Panc1 (cell line): ENCODE measurements around the gene SMIM12. TPM values are rescaled to one million over a fixed set of nuclear protein-coding genes. Genes with fewer than 3 reads are reported as not detected.
A peak's percentile ranks its signal among the peaks of the same experiment; 100 is the strongest.

Source experiments
- ATAC-seq: fragments of 200-7000 bp; cut with Tn5 transposase; 2 replicates; pipeline ENCODE4 v1.9.1; 2020; ENCODE audit warnings: mild to moderate bottlenecking, moderate library complexity
- BruUV-seq: library from RNA; stranded (reverse); fragments of 400-500 nt; replicated peaks from 2 replicates; lab custom pipeline; 2021; lab: Mats Ljungman, UMichigan
- CTCF ChIA-PET: fragments of 300-600 bp; sonication (Branson Sonifier 250); formaldehyde crosslinking; loops from one replicate; lab custom pipeline; 2022; ENCODE audit warnings: antibody characterized with exemption; lab: Charles Lee
- POLR2A ChIA-PET: fragments of 300-600 bp; sonication (Branson Sonifier 250); formaldehyde crosslinking; loops from one replicate; lab custom pipeline; 2022; ENCODE audit warnings: antibody characterized with exemption; lab: Charles Lee
- DNase-seq: peaks from one replicate; pipeline ENCODE4 v3.0.0-alpha.2; 2010; ENCODE audit warnings: low read depth, low spot score
- H3K27ac ChIP-seq: 2 replicates; pipeline ENCODE4 v1.5.1; 2011; ENCODE audit warnings: mild to moderate bottlenecking, low read length, inconsistent platforms
- H3K27me3 ChIP-seq: fragments of 200-500 bp; sonication (Bioruptor generic); 2 replicates; pipeline ENCODE4 v1.6.0; 2014; ENCODE audit warnings: low read length, inconsistent platforms; ENCODE audit not compliant: control insufficient read depth, insufficient read depth
- H3K36me3 ChIP-seq: fragments of 200-500 bp; sonication (Bioruptor generic); 2 replicates; pipeline ENCODE4 v1.5.1; 2014; ENCODE audit warnings: inconsistent platforms, mild to moderate bottlenecking, low read length, moderate library complexity; ENCODE audit not compliant: control insufficient read depth, insufficient read depth
- H3K4me1 ChIP-seq: 2 replicates; pipeline ENCODE4 v1.5.1; 2011; ENCODE audit warnings: inconsistent platforms, mild to moderate bottlenecking, low read length, moderate library complexity; ENCODE audit not compliant: control insufficient read depth, insufficient read depth
- H3K4me3 ChIP-seq, 2 experiments: 2 replicates each; pipeline ENCODE4 v1.5.1; 2011 to 2012; ENCODE audit warnings: low read depth in 2 of 2, low read length in 2 of 2, mild to moderate bottlenecking in 2 of 2, inconsistent platforms in 1 of 2, moderate library complexity in 1 of 2
- H3K9me3 ChIP-seq: fragments of 200-500 bp; sonication (Bioruptor generic); 2 replicates; pipeline ENCODE4 v1.5.1; 2014; ENCODE audit warnings: low read depth, mild to moderate bottlenecking, inconsistent platforms, low read length, moderate library complexity; ENCODE audit not compliant: control insufficient read depth, insufficient read depth
- POLR2AphosphoS5 ChIP-seq: IDR thresholded peaks from 2 replicates; pipeline ENCODE4 v1.6.1; 2012; ENCODE audit warnings: mild to moderate bottlenecking, low read depth, low read length, moderate library complexity
- SIN3A ChIP-seq: IDR thresholded peaks from 2 replicates; pipeline ENCODE4 v1.6.1; 2012; ENCODE audit warnings: low read depth, mild to moderate bottlenecking, low read length, moderate library complexity, borderline replicate concordance; ENCODE audit not compliant: insufficient read depth
- TCF7L2 ChIP-seq: IDR thresholded peaks from 2 replicates; pipeline ENCODE4 v1.6.1; 2011; ENCODE audit warnings: mild to moderate bottlenecking, low read depth, low read length, inconsistent platforms
- in situ Hi-C: cut with HindIII; loops from 2 replicates; pipeline ENCODE4 v1.10.0; 2016; ENCODE audit warnings: low sequenced_read_pairs, low pct_unique_long_range_greater_than_20kb
- intact Hi-C: fragments of 100-400 bp; cut with micrococcal nuclease; formaldehyde crosslinking; loops from one replicate; pipeline ENCODE4 v1.10.0; 2022; ENCODE audit not compliant: unreplicated experiment
- total RNA-seq: library from RNA; stranded (reverse); gene quantifications from one replicate; pipeline ENCODE4 v1.2.1, GENCODE V29; 2021; ENCODE audit not compliant: unreplicated experiment
- TF ChIP-seq, protein P1 (sequence below): fragments of 450-650 bp; IDR thresholded peaks from 2 replicates; pipeline ENCODE4 v1.5.1; 2017; ENCODE audit warnings: mild to moderate bottlenecking
- TF ChIP-seq, protein P2 (sequence below), 2 experiments: IDR thresholded peaks; 2 replicates each; pipeline ENCODE4 v1.6.1; 2011 to 2012; ENCODE audit warnings: low read depth in 2 of 2, control low read depth in 1 of 2, low read length in 1 of 2, mild to moderate bottlenecking in 1 of 2, moderate library complexity in 1 of 2; ENCODE audit not compliant: insufficient read depth in 1 of 2

The SMIM12 gene
- total RNA-seq, 1 experiment from 2014 or later: 47.5 TPM

DNA sequence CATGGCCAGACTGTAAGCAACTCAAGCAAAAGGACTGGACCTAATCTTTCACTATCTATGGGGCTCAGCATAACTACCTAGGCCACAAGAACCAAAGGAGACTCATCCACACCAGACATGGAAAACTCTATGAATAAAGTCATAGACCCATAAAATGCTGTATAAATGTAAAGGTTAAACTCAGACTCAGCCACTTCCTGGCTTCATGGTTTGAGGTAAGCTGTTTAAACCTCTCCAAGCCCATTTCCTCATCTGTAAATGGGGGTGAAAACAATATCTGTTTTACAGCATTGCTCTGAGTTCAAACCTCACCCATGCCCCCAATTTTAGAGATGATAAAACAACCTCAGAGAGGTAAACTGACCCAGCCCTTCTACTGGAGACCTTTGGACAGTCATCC is 4.0 kb upstream of the SMIM12 start:
- no TSS peak for BruUV-seq
- TF ChIP-seq, protein P1, sequence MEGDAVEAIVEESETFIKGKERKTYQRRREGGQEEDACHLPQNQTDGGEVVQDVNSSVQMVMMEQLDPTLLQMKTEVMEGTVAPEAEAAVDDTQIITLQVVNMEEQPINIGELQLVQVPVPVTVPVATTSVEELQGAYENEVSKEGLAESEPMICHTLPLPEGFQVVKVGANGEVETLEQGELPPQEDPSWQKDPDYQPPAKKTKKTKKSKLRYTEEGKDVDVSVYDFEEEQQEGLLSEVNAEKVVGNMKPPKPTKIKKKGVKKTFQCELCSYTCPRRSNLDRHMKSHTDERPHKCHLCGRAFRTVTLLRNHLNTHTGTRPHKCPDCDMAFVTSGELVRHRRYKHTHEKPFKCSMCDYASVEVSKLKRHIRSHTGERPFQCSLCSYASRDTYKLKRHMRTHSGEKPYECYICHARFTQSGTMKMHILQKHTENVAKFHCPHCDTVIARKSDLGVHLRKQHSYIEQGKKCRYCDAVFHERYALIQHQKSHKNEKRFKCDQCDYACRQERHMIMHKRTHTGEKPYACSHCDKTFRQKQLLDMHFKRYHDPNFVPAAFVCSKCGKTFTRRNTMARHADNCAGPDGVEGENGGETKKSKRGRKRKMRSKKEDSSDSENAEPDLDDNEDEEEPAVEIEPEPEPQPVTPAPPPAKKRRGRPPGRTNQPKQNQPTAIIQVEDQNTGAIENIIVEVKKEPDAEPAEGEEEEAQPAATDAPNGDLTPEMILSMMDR: no peak
- TF ChIP-seq SIN3A (no peak), TCF7L2 (no peak), POLR2AphosphoS5 (no peak)
- TF ChIP-seq, protein P2, sequence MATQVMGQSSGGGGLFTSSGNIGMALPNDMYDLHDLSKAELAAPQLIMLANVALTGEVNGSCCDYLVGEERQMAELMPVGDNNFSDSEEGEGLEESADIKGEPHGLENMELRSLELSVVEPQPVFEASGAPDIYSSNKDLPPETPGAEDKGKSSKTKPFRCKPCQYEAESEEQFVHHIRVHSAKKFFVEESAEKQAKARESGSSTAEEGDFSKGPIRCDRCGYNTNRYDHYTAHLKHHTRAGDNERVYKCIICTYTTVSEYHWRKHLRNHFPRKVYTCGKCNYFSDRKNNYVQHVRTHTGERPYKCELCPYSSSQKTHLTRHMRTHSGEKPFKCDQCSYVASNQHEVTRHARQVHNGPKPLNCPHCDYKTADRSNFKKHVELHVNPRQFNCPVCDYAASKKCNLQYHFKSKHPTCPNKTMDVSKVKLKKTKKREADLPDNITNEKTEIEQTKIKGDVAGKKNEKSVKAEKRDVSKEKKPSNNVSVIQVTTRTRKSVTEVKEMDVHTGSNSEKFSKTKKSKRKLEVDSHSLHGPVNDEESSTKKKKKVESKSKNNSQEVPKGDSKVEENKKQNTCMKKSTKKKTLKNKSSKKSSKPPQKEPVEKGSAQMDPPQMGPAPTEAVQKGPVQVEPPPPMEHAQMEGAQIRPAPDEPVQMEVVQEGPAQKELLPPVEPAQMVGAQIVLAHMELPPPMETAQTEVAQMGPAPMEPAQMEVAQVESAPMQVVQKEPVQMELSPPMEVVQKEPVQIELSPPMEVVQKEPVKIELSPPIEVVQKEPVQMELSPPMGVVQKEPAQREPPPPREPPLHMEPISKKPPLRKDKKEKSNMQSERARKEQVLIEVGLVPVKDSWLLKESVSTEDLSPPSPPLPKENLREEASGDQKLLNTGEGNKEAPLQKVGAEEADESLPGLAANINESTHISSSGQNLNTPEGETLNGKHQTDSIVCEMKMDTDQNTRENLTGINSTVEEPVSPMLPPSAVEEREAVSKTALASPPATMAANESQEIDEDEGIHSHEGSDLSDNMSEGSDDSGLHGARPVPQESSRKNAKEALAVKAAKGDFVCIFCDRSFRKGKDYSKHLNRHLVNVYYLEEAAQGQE (IDR thresholded peaks at IDR 0.05; ENCODE audit: insufficient read depth in 1 of 2, low read depth in 2 of 2, low read length in 1 of 2): no peak
- Histone ChIP-seq H3K4me1 (0 out of 2 replicates have a peak, but pooled peaks cover 3% of the 10 kb centered on the region), H3K9me3 (no peaks in the 10 kb centered on the region), H3K27ac (no peak overlapping the region), H3K4me3 (no peak overlapping the region), H3K36me3 (no peaks in the 10 kb centered on the region; the same call in 1 of the 2 replicates), H3K27me3 (no peaks in the 10 kb centered on the region; the same call in 1 of the 2 replicates)
- DNase-seq (no peak), ATAC-seq (no peak)
- ChIA-PET CTCF (no interaction called here), POLR2A (no interaction called here)
- in situ Hi-C loops (no loop called here), intact Hi-C loops (no loop called here)

DNA sequence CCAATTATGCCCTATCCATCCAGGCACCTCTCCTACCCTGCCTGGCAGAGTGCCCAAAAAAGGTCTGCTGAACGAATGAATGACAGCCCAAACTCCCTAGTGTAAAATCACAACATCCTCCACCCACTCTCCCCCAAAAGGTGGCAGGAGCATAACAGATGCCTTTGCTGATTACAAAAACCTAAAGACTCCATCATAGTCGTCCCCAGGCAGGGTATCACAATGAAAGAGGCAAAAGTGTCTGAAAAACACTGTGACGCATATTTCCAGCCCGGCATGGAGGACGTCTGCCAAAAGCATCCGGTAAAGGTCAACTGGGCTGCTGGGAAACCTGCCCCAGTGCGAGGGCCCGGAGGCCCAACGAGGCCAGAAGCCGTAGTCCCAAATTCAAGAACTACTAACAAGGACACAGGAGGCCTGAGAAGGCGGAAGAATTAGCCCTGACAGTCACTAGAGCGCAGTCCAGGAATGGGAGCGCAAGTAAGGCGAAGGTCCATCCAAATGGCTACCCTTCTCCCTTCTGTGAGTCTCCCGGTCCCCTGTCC is 576 bp downstream of the SMIM12 start:
- H3K36me3 ChIP-seq: peaks cover 5% of the 10 kb centered on the region
- H3K27me3 ChIP-seq: no peaks in the 10 kb centered on the region
- TF ChIP-seq, protein P2 (IDR thresholded peaks at IDR 0.05; ENCODE audit: insufficient read depth in 1 of 2, low read depth in 2 of 2, low read length in 1 of 2): 0 out of 4 replicates have a peak, but pooled peaks of 1 of the 2 experiments have one; percentile 4
- no peak for TF ChIP-seq SIN3A
- in situ Hi-C loops (no loop called here), intact Hi-C loops (no loop called here)
- DNase-seq (no peak), ATAC-seq (no peak; the same call in none of the 2 replicates)
- 0 out of 2 replicates have a peak, but pooled peaks cover 4% of the 10 kb centered on the region for H3K4me1 ChIP-seq
- POLR2A ChIA-PET: no interaction called here
- H3K4me3 ChIP-seq: peak overlapping the region; percentile 86 to 100
- H3K9me3 ChIP-seq: no peaks in the 10 kb centered on the region
- no TSS peak for BruUV-seq
- CTCF ChIA-PET: no interaction called here
- peak overlapping the region; percentile 88 for H3K27ac ChIP-seq
